OCI-LY7 (cell line): Measurements from ENCODE around the gene PLAC1. TPM values are rescaled to one million over a fixed set of nuclear protein-coding genes. Genes with fewer than 3 reads are reported as not detected.

Experiments
- BruUV-seq: library from RNA; stranded (reverse); fragments of 400-500 nt; replicated peaks from 2 replicates; lab custom pipeline; 2021; lab: Mats Ljungman, UMichigan
- CTCF ChIA-PET: fragments of 300-600 bp; sonication (Branson Sonifier 250); formaldehyde crosslinking; loops from one replicate; lab custom pipeline; 2022; ENCODE audit warnings: antibody characterized with exemption; ENCODE audit not compliant: unreplicated experiment; lab: Charles Lee
- POLR2A ChIA-PET: fragments of 300-600 bp; sonication (Branson Sonifier 250); formaldehyde crosslinking; loops from one replicate; lab custom pipeline; 2022; ENCODE audit warnings: antibody characterized with exemption; lab: Charles Lee
- DNase-seq: peaks from one replicate; pipeline ENCODE4 v3.0.0-alpha.2; 2015; ENCODE audit warnings: low spot score
- H2AFZ ChIP-seq: fragments of 200-600 bp; sonication (generic), shearing (Covaris generic); 2 replicates; pipeline ENCODE4 v1.6.1; 2014; ENCODE audit warnings: mild to moderate bottlenecking, antibody characterized with exemption, low read length, moderate library complexity
- H3K27ac ChIP-seq: fragments of 200-600 bp; sonication (generic); 2 replicates; pipeline ENCODE4 v1.5.1; 2014; ENCODE audit warnings: mixed run types, low read depth, mild to moderate bottlenecking, moderate library complexity, low read length, inconsistent platforms; ENCODE audit not compliant: poor library complexity, severe bottlenecking
- H3K36me3 ChIP-seq: fragments of 200-600 bp; sonication (generic); 2 replicates; pipeline ENCODE4 v1.6.1; 2014; ENCODE audit warnings: mild to moderate bottlenecking, antibody characterized with exemption, low read length, moderate library complexity, mixed read lengths; ENCODE audit not compliant: insufficient read depth
- H3K4me1 ChIP-seq: fragments of 200-600 bp; sonication (generic); 2 replicates; pipeline ENCODE4 v1.5.1; 2014; ENCODE audit warnings: mild to moderate bottlenecking, low read length; ENCODE audit not compliant: insufficient read depth, poor library complexity, severe bottlenecking
- H3K4me2 ChIP-seq: fragments of 200-600 bp; sonication (generic); 2 replicates; pipeline ENCODE4 v1.6.1; 2014; ENCODE audit warnings: mild to moderate bottlenecking, low read length
- H3K4me3 ChIP-seq: fragments of 200-600 bp; sonication (generic); 2 replicates; pipeline ENCODE4 v1.5.1; 2014; ENCODE audit warnings: mild to moderate bottlenecking, low read depth, low read length; ENCODE audit not compliant: poor library complexity, severe bottlenecking
- H3K79me2 ChIP-seq: fragments of 200-600 bp; sonication (generic); 2 replicates; pipeline ENCODE4 v1.6.1; 2016; ENCODE audit warnings: low read depth, mild to moderate bottlenecking, low read length, moderate library complexity, mixed read lengths; ENCODE audit not compliant: insufficient read depth
- H3K9me2 ChIP-seq: fragments of 200-600 bp; sonication (generic); 2 replicates; pipeline ENCODE4 v1.6.1; 2016; ENCODE audit warnings: mild to moderate bottlenecking, low read length, mixed read lengths; ENCODE audit not compliant: insufficient read depth
- H3K9me3 ChIP-seq: fragments of 200-600 bp; sonication (generic); 2 replicates; pipeline ENCODE4 v1.6.1; 2014; ENCODE audit warnings: mild to moderate bottlenecking, mixed run types, low read length, mixed read lengths
- H4K20me1 ChIP-seq: fragments of 200-600 bp; sonication (generic); 2 replicates; pipeline ENCODE4 v1.6.1; 2014; ENCODE audit warnings: mild to moderate bottlenecking, antibody characterized with exemption, low read length, moderate library complexity, mixed read lengths; ENCODE audit not compliant: insufficient read depth
- CTCF ChIP-seq: fragments of 200-600 bp; sonication (generic); conservative IDR thresholded peaks from 2 replicates; pipeline ENCODE4 v1.5.1; 2014; ENCODE audit warnings: mild to moderate bottlenecking, antibody characterized with exemption, low read length, moderate library complexity, mixed read lengths
- EZH2phosphoT487 ChIP-seq: fragments of 200-600 bp; sonication (generic); IDR thresholded peaks from 2 replicates; pipeline ENCODE4 v1.6.1; 2018; ENCODE audit warnings: low read depth, borderline replicate concordance, mild to moderate bottlenecking, mixed run types, antibody characterized with exemption, low read length, moderate library complexity, mixed read lengths
- intact Hi-C: fragments of 100-400 bp; cut with micrococcal nuclease; formaldehyde crosslinking; loops from one replicate; pipeline ENCODE4 v1.10.0; 2022; ENCODE audit not compliant: unreplicated experiment
- total RNA-seq, 2 experiments: library from RNA; depleted of rRNA in 1 of 2; stranded (reverse); fragments of >200 nt in 1 of 2; shearing (Covaris generic) in 1 of 2; gene quantifications; 2 replicates each; pipeline ENCODE4 v1.2.3, GENCODE V29; 2014 to 2022

The PLAC1 gene
- total RNA-seq, 2 experiments from 2014 or later = 0.28 TPM; not detected in 1

DNA sequence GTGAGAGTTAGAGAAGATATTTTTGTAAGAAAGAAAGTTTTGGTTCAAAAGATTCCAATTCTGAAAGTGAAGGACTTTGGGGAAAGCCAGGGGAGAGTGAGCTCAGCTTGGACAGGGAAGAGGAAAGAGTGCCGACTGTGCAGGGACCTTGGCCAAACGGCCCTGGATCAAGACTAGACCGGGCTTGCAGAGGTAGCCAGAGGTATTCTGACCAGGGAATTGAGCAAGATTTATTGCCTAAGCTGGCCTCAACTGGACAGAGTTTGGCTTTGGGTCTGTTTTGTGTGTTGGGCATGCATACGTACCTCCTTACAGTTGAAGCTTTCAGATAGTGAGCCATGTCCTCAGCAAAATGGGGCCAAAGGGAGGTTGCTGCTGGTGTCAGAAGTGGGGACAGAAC is 11.6 kb downstream of the PLAC1 start:
- intact Hi-C loops = no loop called here
- BruUV-seq = no TSS peak
- no peaks in the 10 kb centered on the region for H3K9me2 ChIP-seq
- no peak for TF ChIP-seq EZH2phosphoT487
- no peak for TF ChIP-seq CTCF
- H3K4me2 ChIP-seq = no peak overlapping the region
- H3K27ac ChIP-seq = no peak overlapping the region
- CTCF ChIA-PET = no interaction called here
- H3K4me1 ChIP-seq = no peaks in the 10 kb centered on the region
- H3K9me3 ChIP-seq = no peaks in the 10 kb centered on the region
- H4K20me1 ChIP-seq = no peaks in the 10 kb centered on the region
- H3K79me2 ChIP-seq = no peaks in the 10 kb centered on the region
- no peak for DNase-seq
- no peaks in the 10 kb centered on the region for H3K36me3 ChIP-seq
- no peak overlapping the region for H3K4me3 ChIP-seq
- no peak overlapping the region for H2AFZ ChIP-seq
- POLR2A ChIA-PET = no interaction called here

DNA sequence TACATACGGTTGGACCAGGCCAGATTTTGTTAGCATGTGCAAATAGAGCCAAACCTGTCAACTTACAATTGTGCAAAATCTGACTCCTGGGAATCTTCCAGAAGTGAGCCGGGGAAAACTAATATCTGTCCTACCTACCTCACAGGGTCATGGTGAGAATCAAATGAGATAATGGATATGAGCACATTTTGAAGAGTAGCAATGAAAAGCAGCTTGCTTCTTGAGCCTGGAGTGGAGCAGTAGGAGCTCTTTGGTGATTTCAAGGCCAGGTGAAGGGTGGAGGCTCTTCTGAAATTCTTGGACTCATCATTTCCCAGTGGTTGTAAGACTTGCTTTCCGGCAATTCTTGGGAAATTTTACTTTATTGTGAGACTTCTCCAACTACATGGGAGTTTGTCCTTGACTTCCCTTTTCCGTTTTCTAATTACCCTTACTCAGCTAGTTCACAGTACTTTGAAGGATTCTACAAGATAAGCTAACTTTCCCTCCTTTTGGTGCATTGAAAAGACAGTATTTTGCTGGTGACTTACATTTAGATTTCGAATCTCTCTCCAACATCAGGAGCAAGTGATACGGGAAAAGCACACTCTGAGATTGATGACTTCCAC is 12.2 kb downstream of the PLAC1 start:
- Histone ChIP-seq H3K36me3 (no peaks in the 10 kb centered on the region), H3K79me2 (no peaks in the 10 kb centered on the region), H3K4me3 (no peak overlapping the region), H2AFZ (no peak overlapping the region), H4K20me1 (no peaks in the 10 kb centered on the region), H3K9me3 (no peaks in the 10 kb centered on the region), H3K9me2 (no peaks in the 10 kb centered on the region), H3K4me2 (no peak overlapping the region), H3K4me1 (no peaks in the 10 kb centered on the region), H3K27ac (no peak overlapping the region)
- CTCF ChIA-PET = no interaction called here
- intact Hi-C loops = no loop called here
- no peak for TF ChIP-seq CTCF
- no peak for TF ChIP-seq EZH2phosphoT487
- POLR2A ChIA-PET = no interaction called here
- BruUV-seq = no TSS peak
- DNase-seq = no peak

GRCh38 chrX:134642386-134642785 is 15.9 kb downstream of the PLAC1 start:
- TF ChIP-seq CTCF (no peak), EZH2phosphoT487 (no peak)
- CTCF ChIA-PET = no interaction called here
- DNase-seq = no peak
- H3K79me2 ChIP-seq = no peaks in the 10 kb centered on the region
- BruUV-seq = no TSS peak
- H3K4me2 ChIP-seq = no peak overlapping the region
- POLR2A ChIA-PET = no interaction called here
- no peaks in the 10 kb centered on the region for H3K9me2 ChIP-seq
- no peak overlapping the region for H2AFZ ChIP-seq
- no peak overlapping the region for H3K27ac ChIP-seq
- no peaks in the 10 kb centered on the region for H3K9me3 ChIP-seq
- no peaks in the 10 kb centered on the region for H3K36me3 ChIP-seq
- intact Hi-C loops = no loop called here
- H4K20me1 ChIP-seq = no peaks in the 10 kb centered on the region
- no peaks in the 10 kb centered on the region for H3K4me1 ChIP-seq
- no peak overlapping the region for H3K4me3 ChIP-seq
